Endothelial cell (in vitro differentiated cells): Measurements from ENCODE around the gene PRRT1B. TPM values are rescaled to one million over a fixed set of nuclear protein-coding genes. Genes with fewer than 3 reads are reported as not detected.
A peak's percentile ranks its signal among the peaks of the same experiment; 100 is the strongest.

Experiments
- DNase-seq: peaks from one replicate; pipeline ENCODE4 v3.0.0; 2021; ENCODE audit warnings: low spot score
- H3K27ac Mint-ChIP-seq: one replicate; pipeline ENCODE4 v1.8.0; 2021; ENCODE audit warnings: mixed read lengths, inconsistent platforms; ENCODE audit not compliant: unreplicated experiment
- H3K27me3 Mint-ChIP-seq: one replicate; pipeline ENCODE4 v1.8.0; 2021; ENCODE audit warnings: mild to moderate bottlenecking, moderate library complexity, mixed read lengths, inconsistent platforms; ENCODE audit not compliant: unreplicated experiment
- H3K36me3 Mint-ChIP-seq: one replicate; pipeline ENCODE4 v1.8.0; 2021; ENCODE audit warnings: mild to moderate bottlenecking, low read depth, mixed read lengths, inconsistent platforms; ENCODE audit not compliant: unreplicated experiment
- H3K4me1 Mint-ChIP-seq: one replicate; pipeline ENCODE4 v1.8.0; 2021; ENCODE audit warnings: mild to moderate bottlenecking, mixed read lengths, inconsistent platforms; ENCODE audit not compliant: unreplicated experiment
- H3K4me3 Mint-ChIP-seq: one replicate; pipeline ENCODE4 v1.8.0; 2021; ENCODE audit warnings: mild to moderate bottlenecking, mixed read lengths, inconsistent platforms; ENCODE audit not compliant: unreplicated experiment
- H3K9me3 Mint-ChIP-seq: one replicate; pipeline ENCODE4 v1.8.0; 2021; ENCODE audit warnings: mixed read lengths, inconsistent platforms; ENCODE audit not compliant: unreplicated experiment
- total RNA-seq: library from RNA; stranded (reverse); fragmentation: NEBNext Ultra II Directional; extraction: Animal tissue kit (Norgen Biotek cat#: 25700); gene quantifications from one replicate; pipeline ENCODE4 v1.2.1, GENCODE V29; 2021; ENCODE audit not compliant: unreplicated experiment
- TF ChIP-seq, protein P1 (sequence below): fragments of 200-600 bp; sonication (generic); IDR thresholded peaks from one replicate; pipeline ENCODE4 v1.5.0; 2021; ENCODE audit warnings: antibody characterized with exemption; ENCODE audit not compliant: unreplicated experiment

Gene PRRT1B
- total RNA-seq, 1 donor from 2014 or later = not detected

GRCh38 chr9:131603711-131604439 is 58.6 kb downstream of the PRRT1B start:
- H3K9me3 Mint-ChIP-seq = no peaks in the 10 kb centered on the region
- H3K27ac Mint-ChIP-seq = peak overlapping the region; percentile 9
- H3K4me3 Mint-ChIP-seq = peak overlapping the region; percentile 60
- TF ChIP-seq, protein P1, sequence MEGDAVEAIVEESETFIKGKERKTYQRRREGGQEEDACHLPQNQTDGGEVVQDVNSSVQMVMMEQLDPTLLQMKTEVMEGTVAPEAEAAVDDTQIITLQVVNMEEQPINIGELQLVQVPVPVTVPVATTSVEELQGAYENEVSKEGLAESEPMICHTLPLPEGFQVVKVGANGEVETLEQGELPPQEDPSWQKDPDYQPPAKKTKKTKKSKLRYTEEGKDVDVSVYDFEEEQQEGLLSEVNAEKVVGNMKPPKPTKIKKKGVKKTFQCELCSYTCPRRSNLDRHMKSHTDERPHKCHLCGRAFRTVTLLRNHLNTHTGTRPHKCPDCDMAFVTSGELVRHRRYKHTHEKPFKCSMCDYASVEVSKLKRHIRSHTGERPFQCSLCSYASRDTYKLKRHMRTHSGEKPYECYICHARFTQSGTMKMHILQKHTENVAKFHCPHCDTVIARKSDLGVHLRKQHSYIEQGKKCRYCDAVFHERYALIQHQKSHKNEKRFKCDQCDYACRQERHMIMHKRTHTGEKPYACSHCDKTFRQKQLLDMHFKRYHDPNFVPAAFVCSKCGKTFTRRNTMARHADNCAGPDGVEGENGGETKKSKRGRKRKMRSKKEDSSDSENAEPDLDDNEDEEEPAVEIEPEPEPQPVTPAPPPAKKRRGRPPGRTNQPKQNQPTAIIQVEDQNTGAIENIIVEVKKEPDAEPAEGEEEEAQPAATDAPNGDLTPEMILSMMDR = no peak
- peaks cover 2% of the 10 kb centered on the region for H3K4me1 Mint-ChIP-seq
- no peak for DNase-seq
- H3K36me3 Mint-ChIP-seq = peaks cover 73% of the 10 kb centered on the region
- H3K27me3 Mint-ChIP-seq = peaks cover 17% of the 10 kb centered on the region

GRCh38 chr9:131605770-131606590 is 60.7 kb downstream of the PRRT1B start:
- Mint-ChIP-seq H3K4me1 (peaks cover 2% of the 10 kb centered on the region), H3K4me3 (no peak overlapping the region), H3K27me3 (peaks cover 20% of the 10 kb centered on the region), H3K9me3 (no peaks in the 10 kb centered on the region), H3K36me3 (peaks cover 72% of the 10 kb centered on the region), H3K27ac (peak overlapping the region; percentile 65)
- no peak for DNase-seq
- TF ChIP-seq, protein P1 = no peak

DNA sequence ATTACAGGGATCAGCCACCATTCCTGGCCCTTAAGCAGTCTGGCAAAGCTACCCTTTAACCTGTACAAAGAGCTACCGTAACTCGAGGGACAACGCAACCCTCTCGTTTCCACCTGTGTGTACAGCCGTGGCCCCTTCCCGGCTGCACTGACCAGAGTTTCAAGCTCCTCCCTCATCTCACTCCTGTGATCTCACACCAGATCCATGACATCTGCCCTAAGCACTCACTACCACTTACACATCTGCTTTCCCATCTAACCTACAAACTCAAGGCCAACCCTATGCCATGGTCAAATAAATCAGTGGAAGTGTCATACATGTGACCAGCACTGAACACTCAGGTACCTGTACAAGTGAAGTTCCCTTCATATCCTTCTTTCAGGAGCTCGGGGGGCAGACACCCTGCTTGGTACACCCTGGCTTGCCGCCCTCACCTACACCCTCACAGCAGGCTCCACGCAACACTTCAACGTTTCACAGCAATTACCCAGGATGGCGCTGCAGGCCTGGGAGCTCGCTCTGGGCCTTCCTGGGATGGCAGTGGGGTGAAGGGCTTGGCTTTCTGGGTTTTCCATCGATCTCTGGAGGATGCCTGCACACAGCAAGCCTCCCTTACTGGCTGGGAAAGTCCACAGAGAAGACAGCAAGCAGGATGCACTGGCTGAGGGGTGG is 61.7 kb downstream of the PRRT1B start:
- Mint-ChIP-seq H3K27me3 (peaks cover 13% of the 10 kb centered on the region), H3K9me3 (no peaks in the 10 kb centered on the region), H3K36me3 (peaks cover 67% of the 10 kb centered on the region), H3K4me3 (peak overlapping the region; percentile 37), H3K4me1 (peaks cover 2% of the 10 kb centered on the region), H3K27ac (peak overlapping the region; percentile 39)
- TF ChIP-seq, protein P1 = no peak
- DNase-seq = no peak

GRCh38 chr9:131607591-131607990 is 62.3 kb downstream of the PRRT1B start:
- peak overlapping the region; percentile 78 for H3K4me3 Mint-ChIP-seq

More at GRCh38 chr9:131607591-131607990, 62.3 kb downstream of the PRRT1B start:
- TF ChIP-seq, protein P1 = no peak
- H3K27me3 Mint-ChIP-seq = peaks cover 13% of the 10 kb centered on the region
- H3K4me1 Mint-ChIP-seq = peaks cover 3% of the 10 kb centered on the region
- no peak for DNase-seq
- H3K36me3 Mint-ChIP-seq = peaks cover 66% of the 10 kb centered on the region
- peak overlapping the region; percentile 39 for H3K27ac Mint-ChIP-seq
- no peaks in the 10 kb centered on the region for H3K9me3 Mint-ChIP-seq
